Cerebellar nuclear complex (tissue), 1 donor: ENCODE measurements around the gene STAB1.

ENCODE experiments used
- DNase-seq, 2 experiments: peaks; one replicate each; lab custom pipeline; 2025; lab: John Stamatoyannopoulos, UW

STAB1 gene

GRCh38 chr3:52483577-52484381 lies 11.4 kb upstream of the STAB1 start:
- DNase-seq: no peak

GRCh38 chr3:52484680-52485461 lies 10.3 kb upstream of the STAB1 start:
- DNase-seq: no peak

- DNase-seq: no peak
These were observed 7.9 kb upstream of the STAB1 start for GRCh38 chr3:52487050-52487787.

GRCh38 chr3:52487788-52488691 lies 7.1 kb upstream of the STAB1 start:
- no peak for DNase-seq

- DNase-seq: no peak
These were observed 6.4 kb upstream of the STAB1 start for GRCh38 chr3:52488746-52489145.

- no peak for DNase-seq
These were observed 5.7 kb upstream of the STAB1 start for GRCh38 chr3:52489453-52489852.

GRCh38 chr3:52490035-52490938 lies 4.9 kb upstream of the STAB1 start:
- no peak for DNase-seq

- no peak for DNase-seq
These were observed 4.1 kb upstream of the STAB1 start for GRCh38 chr3:52490939-52491526.

- DNase-seq: no peak
These were observed 3.1 kb upstream of the STAB1 start for GRCh38 chr3:52492059-52492458.

GRCh38 chr3:52493232-52494017 lies 1.7 kb upstream of the STAB1 start:
- DNase-seq: no peak

- no peak for DNase-seq
These were observed 693 bp upstream of the STAB1 start for GRCh38 chr3:52494445-52494844.

- no peak for DNase-seq
These were observed 852 bp downstream of the STAB1 start for GRCh38 chr3:52495777-52496602.

GRCh38 chr3:52498137-52499054 lies 3.3 kb downstream of the STAB1 start:
- DNase-seq: no peak

- DNase-seq: no peak
These were observed 5.9 kb downstream of the STAB1 start for GRCh38 chr3:52501046-52501445.

- DNase-seq: no peak
These were observed 6.9 kb downstream of the STAB1 start for GRCh38 chr3:52502001-52502400.

GRCh38 chr3:52502808-52503350 lies 7.7 kb downstream of the STAB1 start:
- DNase-seq: no peak
